Parathyroid adenoma (tissue), 2 donors: ENCODE data around the gene CARMIL3.
A peak's percentile ranks its signal among the peaks of the same experiment; 100 is the strongest.

ENCODE experiments used
- H2AFZ ChIP-seq: fragments of 300-600 bp; sonication (generic); one replicate; pipeline ENCODE4 v1.7.0; 2017; ENCODE audit warnings: antibody characterized with exemption, mild to moderate bottlenecking
- H3K27ac ChIP-seq: fragments of 300-600 bp; sonication (generic); one replicate; pipeline ENCODE4 v1.7.0; 2017
- H3K27me3 ChIP-seq: fragments of 300-600 bp; sonication (generic); one replicate; pipeline ENCODE4 v1.7.0; 2017; ENCODE audit warnings: low read length; ENCODE audit not compliant: control insufficient read depth, insufficient read depth
- H3K36me3 ChIP-seq: fragments of 300-600 bp; sonication (generic); one replicate; pipeline ENCODE4 v1.7.0; 2017; ENCODE audit warnings: low read length; ENCODE audit not compliant: control insufficient read depth, insufficient read depth
- H3K4me1 ChIP-seq: fragments of 300-600 bp; sonication (generic); one replicate; pipeline ENCODE4 v1.7.0; 2017; ENCODE audit warnings: control low read depth
- H3K4me2 ChIP-seq: fragments of 300-600 bp; sonication (generic); one replicate; pipeline ENCODE4 v1.7.0; 2017; ENCODE audit warnings: low read length
- H3K4me3 ChIP-seq: fragments of 300-600 bp; sonication (generic); one replicate; pipeline ENCODE4 v1.7.0; 2017; ENCODE audit warnings: low read depth, low read length
- H3K79me2 ChIP-seq: fragments of 300-600 bp; sonication (generic); one replicate; pipeline ENCODE4 v1.7.0; 2017; ENCODE audit warnings: control low read depth
- H3K9ac ChIP-seq: fragments of 300-600 bp; sonication (generic); one replicate; pipeline ENCODE4 v1.7.0; 2017; ENCODE audit warnings: mild to moderate bottlenecking
- H3K9me3 ChIP-seq: fragments of 300-600 bp; sonication (generic); one replicate; pipeline ENCODE4 v1.7.0; 2017; ENCODE audit warnings: low read length; ENCODE audit not compliant: control insufficient read depth
- CTCF ChIP-seq: fragments of 300-600 bp; sonication (generic); IDR thresholded peaks from one replicate; pipeline ENCODE4 v1.7.0; 2017; ENCODE audit warnings: antibody characterized with exemption, mild to moderate bottlenecking
- donor health status: primary hyperparathyroidism.

Gene CARMIL3

GRCh38 chr14:24071836-24072430 is 20.1 kb downstream of the CARMIL3 start:
- H3K9ac ChIP-seq, result no peak overlapping the region
- peaks cover 32% of the 10 kb centered on the region for H3K4me1 ChIP-seq
- H3K79me2 ChIP-seq, result no peaks in the 10 kb centered on the region
- H3K27me3 ChIP-seq, result no peaks in the 10 kb centered on the region
- H3K9me3 ChIP-seq, result no peaks in the 10 kb centered on the region
- TF ChIP-seq CTCF, result no peak
- H3K36me3 ChIP-seq, result no peaks in the 10 kb centered on the region
- H3K27ac ChIP-seq, result no peak overlapping the region
- no peak overlapping the region for H3K4me2 ChIP-seq
- H2AFZ ChIP-seq, result peak overlapping the region; percentile 39
- H3K4me3 ChIP-seq, result no peak overlapping the region

- Histone ChIP-seq H3K27me3 (no peaks in the 10 kb centered on the region), H2AFZ (peak overlapping the region; percentile 39), H3K27ac (peak overlapping the region; percentile 3), H3K36me3 (no peaks in the 10 kb centered on the region), H3K79me2 (no peaks in the 10 kb centered on the region), H3K4me1 (peaks cover 32% of the 10 kb centered on the region), H3K9ac (no peak overlapping the region), H3K4me2 (no peak overlapping the region), H3K9me3 (no peaks in the 10 kb centered on the region), H3K4me3 (no peak overlapping the region)
- no peak for TF ChIP-seq CTCF
Observed at GRCh38 chr14:24072436-24072835, 20.6 kb downstream of the CARMIL3 start.

- Histone ChIP-seq H3K27me3 (no peaks in the 10 kb centered on the region), H3K9me3 (no peaks in the 10 kb centered on the region), H2AFZ (peak overlapping the region; percentile 39), H3K4me3 (no peak overlapping the region), H3K27ac (peak overlapping the region; percentile 3), H3K4me1 (peaks cover 32% of the 10 kb centered on the region), H3K9ac (no peak overlapping the region), H3K36me3 (no peaks in the 10 kb centered on the region), H3K79me2 (no peaks in the 10 kb centered on the region), H3K4me2 (no peak overlapping the region)
- TF ChIP-seq CTCF, result no peak
Observed at GRCh38 chr14:24072881-24073877, 21.4 kb downstream of the CARMIL3 start.

- Histone ChIP-seq H2AFZ (no peak overlapping the region), H3K27ac (no peak overlapping the region), H3K9me3 (no peaks in the 10 kb centered on the region), H3K4me1 (peaks cover 35% of the 10 kb centered on the region), H3K79me2 (no peaks in the 10 kb centered on the region), H3K4me2 (no peak overlapping the region), H3K4me3 (no peak overlapping the region), H3K27me3 (no peaks in the 10 kb centered on the region), H3K9ac (no peak overlapping the region), H3K36me3 (no peaks in the 10 kb centered on the region)
- no peak for TF ChIP-seq CTCF
Observed at GRCh38 chr14:24074625-24075484, 23.0 kb downstream of the CARMIL3 start.
